HG03469 (cell line): Measurements from ENCODE around the gene CDH18.

ENCODE experiments used
- ATAC-seq: cut with Tn5 transposase; IDR thresholded peaks from one replicate; pipeline ENCODE4 v1.9.1; 2021; ENCODE audit warnings: mild to moderate bottlenecking, moderate library complexity, moderate number of reproducible peaks; ENCODE audit not compliant: unreplicated experiment

Gene CDH18, protein sequence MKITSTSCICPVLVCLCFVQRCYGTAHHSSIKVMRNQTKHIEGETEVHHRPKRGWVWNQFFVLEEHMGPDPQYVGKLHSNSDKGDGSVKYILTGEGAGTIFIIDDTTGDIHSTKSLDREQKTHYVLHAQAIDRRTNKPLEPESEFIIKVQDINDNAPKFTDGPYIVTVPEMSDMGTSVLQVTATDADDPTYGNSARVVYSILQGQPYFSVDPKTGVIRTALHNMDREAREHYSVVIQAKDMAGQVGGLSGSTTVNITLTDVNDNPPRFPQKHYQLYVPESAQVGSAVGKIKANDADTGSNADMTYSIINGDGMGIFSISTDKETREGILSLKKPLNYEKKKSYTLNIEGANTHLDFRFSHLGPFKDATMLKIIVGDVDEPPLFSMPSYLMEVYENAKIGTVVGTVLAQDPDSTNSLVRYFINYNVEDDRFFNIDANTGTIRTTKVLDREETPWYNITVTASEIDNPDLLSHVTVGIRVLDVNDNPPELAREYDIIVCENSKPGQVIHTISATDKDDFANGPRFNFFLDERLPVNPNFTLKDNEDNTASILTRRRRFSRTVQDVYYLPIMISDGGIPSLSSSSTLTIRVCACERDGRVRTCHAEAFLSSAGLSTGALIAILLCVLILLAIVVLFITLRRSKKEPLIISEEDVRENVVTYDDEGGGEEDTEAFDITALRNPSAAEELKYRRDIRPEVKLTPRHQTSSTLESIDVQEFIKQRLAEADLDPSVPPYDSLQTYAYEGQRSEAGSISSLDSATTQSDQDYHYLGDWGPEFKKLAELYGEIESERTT

DNA sequence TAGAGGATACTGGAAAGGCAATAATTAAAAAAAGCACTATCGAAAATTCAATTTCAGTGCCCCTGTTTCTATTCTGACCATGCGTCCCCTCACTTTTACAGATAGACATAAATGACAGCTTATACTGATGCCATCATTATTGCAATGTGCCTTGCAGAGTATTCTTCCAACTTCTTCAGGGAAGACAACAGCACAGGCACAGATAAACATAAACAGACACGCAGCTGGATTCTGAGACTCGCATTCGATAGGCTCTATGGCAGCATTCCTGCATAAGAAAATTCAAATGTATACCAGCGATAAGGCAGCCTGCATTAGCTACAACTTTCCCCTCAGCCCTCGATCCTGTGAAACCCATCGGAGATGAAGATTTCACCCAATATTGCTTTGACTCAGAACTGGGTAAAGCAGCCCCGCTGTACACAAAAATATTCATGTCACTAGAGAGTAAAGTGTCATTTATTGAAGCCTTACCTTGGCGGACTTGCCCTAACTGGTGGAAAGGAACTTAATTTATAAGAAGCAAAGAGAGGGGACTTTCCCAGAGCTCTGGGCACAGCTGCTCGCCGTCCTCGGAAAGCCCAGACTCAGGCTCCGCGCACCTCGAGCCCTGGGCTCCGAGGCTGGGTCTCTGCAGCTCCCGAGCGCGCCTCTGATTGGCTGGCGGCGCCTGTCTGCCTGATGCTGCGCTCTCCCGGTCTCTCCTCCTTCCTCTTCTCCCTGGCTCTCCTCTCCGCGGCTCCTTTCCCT is at the start of gene CDH18:
Gene CDH18, minus strand, starts transcription at position 589 of the 750 bp plus-strand sequence. CDS start 149,214 bp downstream, outside the sequence.
- no peak for ATAC-seq

DNA sequence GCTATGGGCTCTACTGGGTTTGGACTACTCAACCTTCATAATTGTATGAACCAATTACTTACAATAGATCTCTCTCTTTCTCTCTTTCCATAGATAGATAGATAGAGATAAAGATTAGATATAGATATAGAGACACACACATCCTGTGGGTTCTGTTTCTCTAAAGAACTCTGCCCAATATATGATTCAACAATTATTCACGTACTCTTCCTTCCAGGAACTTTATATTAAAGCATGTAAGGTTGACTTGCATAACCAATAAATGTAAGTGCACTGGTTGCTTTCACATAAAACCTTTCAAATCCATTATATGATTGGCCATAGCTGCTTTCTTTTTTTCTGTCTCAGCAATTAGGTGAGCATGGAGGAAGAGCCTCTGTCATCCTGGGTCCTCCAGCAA is 46.7 kb upstream of the CDH18 start:
- ATAC-seq: no peak

GRCh38 chr5:20033881-20034280 is 45.9 kb upstream of the CDH18 start:
- no peak for ATAC-seq

DNA sequence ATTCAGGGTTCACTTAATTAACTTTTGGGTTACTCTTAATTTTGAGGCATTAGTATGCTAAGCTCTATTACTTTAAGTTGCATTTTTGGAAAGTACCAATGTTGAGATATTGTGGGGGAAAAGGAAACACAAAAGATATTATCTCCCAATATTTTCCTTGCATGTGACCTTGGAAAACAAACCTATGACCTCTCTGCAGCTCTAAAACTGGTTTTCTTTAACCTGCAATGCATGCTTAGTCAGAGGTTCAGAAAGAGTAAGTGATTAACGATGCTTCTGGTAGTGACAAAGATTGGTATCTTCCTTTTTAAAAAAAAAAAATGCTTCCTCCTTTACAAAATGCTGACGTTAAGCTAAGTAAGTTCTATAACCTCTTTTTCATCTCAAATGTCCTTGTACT is 44.9 kb upstream of the CDH18 start:
- no peak for ATAC-seq

GRCh38 chr5:20030125-20030524 is 42.1 kb upstream of the CDH18 start:
- no peak for ATAC-seq

- ATAC-seq: no peak
Observed at GRCh38 chr5:20029266-20029665, 41.3 kb upstream of the CDH18 start.

DNA sequence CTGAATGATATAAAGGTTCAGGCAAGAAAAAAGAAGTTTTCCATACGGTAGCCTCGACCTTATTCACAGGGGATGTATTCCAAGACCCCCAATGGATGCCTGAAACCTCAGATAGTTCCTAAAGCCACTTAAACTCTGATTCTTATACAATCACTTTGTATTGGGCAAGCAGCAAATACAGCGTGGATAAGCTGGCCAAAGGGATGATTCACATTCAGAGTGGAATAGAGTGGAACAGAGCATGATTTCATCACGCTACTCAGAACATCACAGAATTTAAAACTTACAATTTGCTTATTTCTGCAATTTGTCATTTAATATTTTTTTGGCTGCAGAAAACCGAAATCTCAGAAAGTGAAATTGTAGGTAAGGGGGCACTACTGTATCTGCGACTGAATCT is 40.5 kb upstream of the CDH18 start:
- ATAC-seq: no peak

GRCh38 chr5:20023686-20024180 is 35.7 kb upstream of the CDH18 start:
- no peak for ATAC-seq

DNA sequence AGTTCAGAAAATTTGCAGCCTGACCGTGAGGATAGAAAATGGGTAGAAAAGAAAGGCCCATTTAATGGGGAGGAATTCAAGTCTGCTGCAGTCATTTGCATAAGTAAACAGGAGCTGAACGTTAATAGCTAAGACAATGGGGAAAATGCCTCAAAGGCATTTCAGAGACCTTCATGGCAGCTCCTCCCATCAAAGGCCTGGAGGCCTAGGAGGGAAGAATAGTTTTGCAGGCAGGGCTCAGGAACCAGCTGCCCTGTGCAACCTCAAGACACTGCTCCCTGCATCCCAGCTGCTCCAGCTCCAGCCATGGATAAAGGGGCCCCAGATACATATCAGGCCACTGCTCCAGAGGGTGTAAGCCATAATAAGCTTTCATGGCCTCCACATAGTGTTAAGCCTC is 32.2 kb upstream of the CDH18 start:
- no peak for ATAC-seq

DNA sequence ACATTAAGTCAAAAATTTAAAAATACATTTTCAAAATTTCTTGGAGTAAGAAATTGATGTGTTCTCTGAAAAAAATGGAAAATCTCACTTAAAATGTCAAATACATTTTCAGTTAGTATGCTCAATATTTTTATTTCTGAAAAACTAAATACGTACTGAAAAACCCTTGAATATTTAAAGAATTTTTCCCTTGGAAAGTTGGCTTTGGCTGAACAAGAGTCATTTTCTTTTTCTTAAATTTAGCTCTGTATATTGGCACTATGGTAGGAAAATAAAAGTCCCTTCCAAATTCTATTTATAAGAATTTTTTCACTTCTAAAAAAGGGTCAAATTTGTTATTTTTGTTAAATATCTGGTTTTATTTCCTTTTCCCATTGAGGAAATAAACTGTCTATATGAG is 29.0 kb upstream of the CDH18 start:
- ATAC-seq: no peak

- no peak for ATAC-seq
Observed at GRCh38 chr5:20000416-20000815, 12.4 kb upstream of the CDH18 start.

DNA sequence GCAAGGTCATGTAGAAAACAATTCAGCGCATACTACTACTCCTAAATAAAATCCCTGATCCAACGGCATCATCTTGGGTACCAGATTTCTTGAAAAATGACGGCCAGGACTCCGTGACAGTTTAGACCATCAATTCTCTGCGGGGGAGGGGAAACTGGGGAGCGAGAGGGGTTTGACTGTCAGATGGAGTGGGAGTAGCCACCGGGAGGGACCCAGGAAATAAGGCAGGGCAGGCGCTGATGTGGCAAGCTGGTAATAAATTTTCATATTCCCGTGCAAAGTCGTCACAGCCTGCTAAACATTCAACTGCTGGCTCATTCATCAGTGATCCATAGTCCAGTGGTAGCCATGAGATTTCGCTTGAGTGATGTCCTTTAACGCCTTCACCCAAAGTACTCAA is 457 bp upstream of the CDH18 start:
- no peak for ATAC-seq

DNA sequence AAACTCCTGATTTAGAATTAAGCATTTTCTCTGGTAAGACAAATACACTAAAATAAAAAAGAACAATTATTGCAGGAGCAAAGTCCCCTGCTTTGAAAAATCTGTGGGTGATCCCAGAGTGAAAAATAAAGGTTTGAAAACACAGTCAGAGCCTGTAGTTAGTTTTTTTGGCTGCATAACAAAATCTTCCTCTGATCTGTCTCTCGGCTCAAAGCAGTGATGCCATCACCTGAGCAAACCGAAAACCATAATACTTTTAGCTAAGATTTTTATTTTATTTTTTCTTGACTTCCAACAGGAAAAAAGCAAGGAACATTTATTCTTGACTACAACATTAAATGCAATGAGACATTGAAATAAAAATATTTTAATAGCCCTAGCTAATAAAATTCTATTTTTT is 1.2 kb downstream of the CDH18 start:
- no peak for ATAC-seq

DNA sequence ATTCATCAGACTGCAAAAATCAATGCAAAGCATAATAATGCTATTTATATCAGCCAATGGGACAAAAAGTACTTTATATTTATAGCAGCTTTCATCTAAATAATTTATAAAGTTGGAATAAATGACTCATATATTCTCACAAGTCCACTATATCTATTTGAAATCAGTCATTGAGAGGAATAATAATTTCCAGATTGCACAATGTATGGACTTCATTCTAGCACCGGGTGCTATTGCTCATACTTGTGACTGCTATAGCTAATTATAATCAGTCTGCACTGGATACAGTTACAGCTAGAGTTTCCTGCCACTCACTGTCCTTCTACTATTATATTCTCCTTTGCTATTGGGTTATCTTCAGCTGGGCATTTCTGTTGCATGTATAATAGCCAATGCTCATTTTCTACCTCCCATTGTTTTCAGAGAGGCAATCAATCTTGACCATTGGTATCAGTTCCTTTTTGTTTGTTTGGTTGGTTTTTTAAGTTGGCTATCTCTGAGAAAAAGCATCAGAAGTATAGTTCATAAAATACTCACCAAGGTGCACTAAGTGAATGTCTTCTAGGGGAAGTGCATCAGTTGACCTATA is 1.9 kb downstream of the CDH18 start:
- no peak for ATAC-seq

DNA sequence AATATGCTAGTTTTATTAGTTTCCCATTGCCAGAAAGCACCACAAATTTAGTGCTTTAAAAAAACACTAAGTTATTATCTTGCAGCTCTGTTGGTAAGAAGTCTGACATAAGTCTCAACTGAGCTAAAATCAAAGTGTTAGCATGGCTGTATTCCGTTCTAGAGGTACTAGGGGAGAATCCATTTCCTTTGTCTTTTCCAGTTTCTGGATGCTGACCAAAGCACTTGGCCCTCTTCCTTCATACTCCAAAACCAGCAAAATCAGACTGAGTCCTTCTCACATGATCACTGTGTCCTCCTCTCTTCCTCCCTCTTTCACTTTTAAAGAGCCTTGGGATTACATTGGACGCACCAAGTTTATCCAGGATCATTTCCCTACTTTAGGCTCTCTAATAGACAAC is 9.5 kb downstream of the CDH18 start:
- ATAC-seq: no peak

DNA sequence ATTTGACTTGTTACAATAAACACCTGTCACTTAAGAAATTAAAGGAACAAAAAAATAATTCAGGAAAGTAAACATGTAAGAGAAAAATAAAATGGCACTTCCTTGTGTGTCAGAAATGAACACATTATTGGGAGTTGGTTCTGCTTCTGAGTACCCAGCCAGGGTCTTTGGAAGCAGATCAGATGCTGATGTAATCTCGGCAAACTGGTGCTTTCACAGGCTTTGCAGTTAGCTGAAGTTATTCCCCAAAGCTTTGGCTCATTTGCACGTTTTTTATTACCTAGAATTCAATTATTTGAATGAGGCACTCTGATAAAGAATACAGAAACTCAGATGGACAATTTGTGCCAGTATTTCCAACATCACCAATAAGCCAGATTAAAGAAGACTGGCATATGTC is 10.9 kb downstream of the CDH18 start:
- ATAC-seq: no peak

- ATAC-seq: no peak
Observed at GRCh38 chr5:19975795-19976194, 12.2 kb downstream of the CDH18 start.

DNA sequence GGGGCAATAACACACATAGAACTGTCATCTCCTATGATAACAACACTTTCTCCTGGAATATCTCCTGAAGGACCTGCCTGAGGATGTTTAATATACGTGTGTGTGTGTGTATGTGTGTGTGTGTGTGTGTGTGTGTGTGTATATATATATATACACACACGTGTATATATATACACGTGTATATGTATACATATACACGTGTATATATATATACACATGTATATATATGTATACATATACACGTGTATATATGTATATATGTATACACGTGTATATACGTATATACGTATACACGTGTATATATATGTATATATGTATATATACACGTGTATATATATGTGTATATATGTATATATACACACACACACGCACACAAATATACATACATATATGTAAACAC is 27.5 kb downstream of the CDH18 start:
- no peak for ATAC-seq

- ATAC-seq: no peak
Observed at GRCh38 chr5:19959830-19960384, 28.1 kb downstream of the CDH18 start.

GRCh38 chr5:19950897-19951296 is 37.1 kb downstream of the CDH18 start:
- no peak for ATAC-seq

- no peak for ATAC-seq
Observed at GRCh38 chr5:19940192-19940591, 47.8 kb downstream of the CDH18 start.
